Esophagus squamous epithelium (tissue), 4 donors: ENCODE results near the gene ZGLP1.

Experiments used
- CTCF ChIP-seq, 6 experiments: fragments of 450-650 bp in 4 of 6; fragments of 200-600 bp in 2 of 6; sonication (generic) in 2 of 6; IDR thresholded peaks; one replicate each; pipeline ENCODE4 v1.5.1; 2016 to 2019; ENCODE audit warnings: antibody characterized with exemption in 6 of 6, mild to moderate bottlenecking in 4 of 6, moderate library complexity in 4 of 6
- POLR2A ChIP-seq, 4 donors: fragments of 450-650 bp; IDR thresholded peaks; one replicate each; pipeline ENCODE4 v1.6.1; 2017; ENCODE audit warnings: antibody characterized with exemption in 4 of 4, mild to moderate bottlenecking in 4 of 4, moderate library complexity in 3 of 4

GRCh38 chr19:10284960-10285278, 24.7 kb downstream of the ZGLP1 start:
- TF ChIP-seq POLR2A (IDR thresholded peaks at IDR 0.05) (no peak), CTCF (IDR thresholded peaks at IDR 0.05) (no peak)
